ENCODE data around the gene ADAT3. TPM values are rescaled to one million over a fixed set of nuclear protein-coding genes. Genes with fewer than 3 reads are reported as not detected.

ADAT3 gene
- total RNA-seq, 1 donor from 2014 or later = 6.3 TPM

GRCh38 chr19:1941146-1942077, 36.2 kb downstream of the ADAT3 start, which contains the start of gene CSNK1G2:
CSNK1G2 (plus strand) TSS chr19:1941172; CDS start chr19:1969773, 28,601 bp downstream.
- Histone ChIP-seq H3K27ac (peak within 1 kb of the TSS; percentile 98), H3K27me3 (no peaks in the 10 kb centered on the region), H3K36me3 (no peaks in the 10 kb centered on the region), H3K9me3 (no peaks in the 10 kb centered on the region), H3K4me1 (peaks cover 36% of the 10 kb centered on the region), H3K4me3 (peak within 1 kb of the TSS; percentile 64)
- TF ChIP-seq CTCF (IDR thresholded peaks at IDR 0.05) = no peak
- intact Hi-C loops (cut with DNase I) = no loop called here
- no peak for ATAC-seq
- peak; percentile 78 for DNase-seq

- ATAC-seq = peak; percentile 51
- Histone ChIP-seq H3K27ac (peak overlapping the region; percentile 83), H3K4me3 (peak overlapping the region; percentile 64), H3K9me3 (no peaks in the 10 kb centered on the region), H3K36me3 (no peaks in the 10 kb centered on the region), H3K4me1 (peaks cover 36% of the 10 kb centered on the region), H3K27me3 (no peaks in the 10 kb centered on the region)
- intact Hi-C loops (cut with DNase I) = no loop called here
- no peak for TF ChIP-seq CTCF (IDR thresholded peaks at IDR 0.05)
- peak; percentile 88 for DNase-seq
Measured at GRCh38 chr19:1942078-1942933, 37.1 kb downstream of the ADAT3 start.

- H3K4me3 ChIP-seq = peak overlapping the region; percentile 64
Measured at GRCh38 chr19:1942934-1943555, 37.8 kb downstream of the ADAT3 start.

GRCh38 chr19:1943661-1944087, 38.5 kb downstream of the ADAT3 start:
- no peak for ATAC-seq
- Histone ChIP-seq H3K4me3 (no peak overlapping the region), H3K27me3 (no peaks in the 10 kb centered on the region), H3K36me3 (no peaks in the 10 kb centered on the region), H3K9me3 (no peaks in the 10 kb centered on the region), H3K4me1 (peaks cover 36% of the 10 kb centered on the region), H3K27ac (no peak overlapping the region)
- no peak for TF ChIP-seq CTCF (IDR thresholded peaks at IDR 0.05)
- intact Hi-C loops (cut with DNase I) = no loop called here
- no peak for DNase-seq

More at GRCh38 chr19:1942934-1943555, 37.8 kb downstream of the ADAT3 start:
- ATAC-seq (no peak), DNase-seq (no peak)
- Histone ChIP-seq H3K9me3 (no peaks in the 10 kb centered on the region), H3K27me3 (no peaks in the 10 kb centered on the region), H3K27ac (peak overlapping the region; percentile 83), H3K4me1 (peaks cover 36% of the 10 kb centered on the region), H3K36me3 (no peaks in the 10 kb centered on the region)
- TF ChIP-seq CTCF (IDR thresholded peaks at IDR 0.05) = no peak
- intact Hi-C loops (cut with DNase I) = no loop called here

Measured in upper lobe of right lung (tissue), 1 donor.